K562 (cell line): Measurements from ENCODE around the gene PGS1. TPM values are rescaled to one million over a fixed set of nuclear protein-coding genes. Genes with fewer than 3 reads are reported as not detected.
A peak's percentile ranks its signal among the peaks of the same experiment; 100 is the strongest.

Experiments used
- ATAC-seq: fragments of 200-7000 bp; cut with Tn5 transposase; 3 replicates; pipeline ENCODE4 v1.9.1; 2020; ENCODE audit warnings: moderate library complexity
- BruUV-seq: library from RNA; stranded (reverse); fragments of 400-500 nt; replicated peaks from 2 replicates; lab custom pipeline; 2021; lab: Mats Ljungman, UMichigan
- CTCF ChIA-PET: fragments of 300-600 bp; formaldehyde crosslinking; extraction: SDS; loops from one replicate; lab custom pipeline; 2021; ENCODE audit warnings: low intra/inter-chr PET ratio; lab: Yijun Ruan, JAX
- POLR2A ChIA-PET: fragments of 300-600, 350-650 bp; sonication (Branson Sonifier 250); formaldehyde crosslinking; extraction: SDS; loops from one replicate; lab custom pipeline; 2021; ENCODE audit warnings: antibody characterized with exemption, inconsistent platforms; lab: Yijun Ruan, JAX
- DNase-seq, 4 experiments: peaks; one replicate each; pipeline versions ENCODE4 v3.0.0 to v3.0.0-alpha.2; 2011 to 2018; ENCODE audit warnings: low spot score in 3 of 4, mixed read lengths in 3 of 4; ENCODE audit errors: extremely low read depth in 1 of 4
- FAIRE-seq: peaks from 2 replicates; lab custom pipeline; 2011; peaks lifted over from hg19 to GRCh38; lab: Jason Lieb, UNC
- H2AFZ ChIP-seq: 2 replicates; pipeline ENCODE4 v1.6.0; 2011; ENCODE audit warnings: low read depth, low read length, control low read depth, inconsistent platforms
- H3K27ac ChIP-seq: fragments of 200-600 bp; 3 replicates; pipeline ENCODE4 v1.8.0; 2011; ENCODE audit warnings: low read depth, mild to moderate bottlenecking, control low read depth, inconsistent platforms, low read length, moderate library complexity, mixed read lengths; ENCODE audit errors: extremely low read depth
- H3K27me3 ChIP-seq, 2 experiments: fragments of 300-600 bp in 1 of 2; 2 replicates in 1 of 2; 3 replicates in 1 of 2; pipeline versions ENCODE4 v1.6.0 to v1.8.0; 2011; ENCODE audit warnings: inconsistent platforms in 2 of 2, low read length in 2 of 2, mild to moderate bottlenecking in 1 of 2, mixed read lengths in 1 of 2, moderate library complexity in 1 of 2; ENCODE audit not compliant: control insufficient read depth in 2 of 2, insufficient read depth in 2 of 2
- H3K36me3 ChIP-seq: fragments of 300-600 bp; 3 replicates; pipeline ENCODE4 v1.8.0; 2011; ENCODE audit warnings: mild to moderate bottlenecking, low read length, inconsistent platforms; ENCODE audit not compliant: control insufficient read depth, insufficient read depth
- H3K4me1 ChIP-seq, 2 experiments: fragments of 200-600 bp in 1 of 2; replicated peaks in 1 of 2; 2 replicates in 1 of 2; 3 replicates in 1 of 2; pipeline versions ENCODE4 v1.5.1 to v1.8.0; 2011; ENCODE audit warnings: inconsistent platforms in 2 of 2, low read length in 2 of 2, mild to moderate bottlenecking in 1 of 2, mixed read lengths in 1 of 2, moderate library complexity in 1 of 2; ENCODE audit not compliant: control insufficient read depth in 2 of 2, insufficient read depth in 2 of 2
- H3K4me2 ChIP-seq: 2 replicates; pipeline ENCODE4 v1.6.1; 2011; ENCODE audit warnings: low read length, control low read depth, inconsistent platforms, mixed read lengths; ENCODE audit not compliant: insufficient read depth
- H3K4me3 ChIP-seq: fragments of 200-600 bp; sonication (generic), shearing (Covaris generic); 2 replicates; pipeline ENCODE4 v1.5.1; 2016; ENCODE audit warnings: control low read depth, inconsistent platforms
- H3K79me2 ChIP-seq: fragments of 200-600 bp; 3 replicates; pipeline ENCODE4 v1.8.0; 2011; ENCODE audit warnings: low read length, inconsistent platforms; ENCODE audit not compliant: control insufficient read depth, insufficient read depth
- H3K9ac ChIP-seq, 2 experiments: 2 replicates each; pipeline versions ENCODE4 v1.6.0 to v1.6.1; 2011; ENCODE audit warnings: low read depth in 2 of 2, low read length in 2 of 2, control low read depth in 1 of 2, inconsistent platforms in 1 of 2, mild to moderate bottlenecking in 1 of 2, mixed read lengths in 1 of 2; ENCODE audit not compliant: insufficient read depth in 1 of 2
- H3K9me1 ChIP-seq: one replicate; pipeline ENCODE4 v1.6.0; 2011; ENCODE audit warnings: inconsistent platforms, mild to moderate bottlenecking, low read length, moderate library complexity; ENCODE audit not compliant: control insufficient read depth, insufficient read depth
- H3K9me3 ChIP-seq: replicated peaks from 2 replicates; pipeline ENCODE4 v1.5.1; 2011; ENCODE audit warnings: low read depth, low read length, inconsistent platforms; ENCODE audit not compliant: control insufficient read depth, insufficient read depth
- H4K20me1 ChIP-seq: replicated peaks from 2 replicates; pipeline ENCODE4 v1.6.1; 2011; ENCODE audit warnings: low read length, inconsistent platforms, mixed read lengths; ENCODE audit not compliant: control insufficient read depth, insufficient read depth
- FOXP1 ChIP-seq: sonication (generic); formaldehyde crosslinking; IDR thresholded peaks from 2 replicates; pipeline ENCODE4 v1.8.0; 2022; ENCODE audit warnings: mild to moderate bottlenecking, missing genetic modification reagents
- HOXB6 ChIP-seq: fragments of 250-450 bp; sonication (Bioruptor Pico); IDR thresholded peaks from 2 replicates; pipeline ENCODE4 v1.5.1; 2022; ENCODE audit warnings: mild to moderate bottlenecking, borderline replicate concordance
- PPARD ChIP-seq: fragments of 250-450 bp; sonication (Bioruptor Pico); IDR thresholded peaks from 2 replicates; pipeline ENCODE4 v1.8.0; 2022; ENCODE audit warnings: inconsistent platforms, mild to moderate bottlenecking, moderate library complexity
- SMARCB1 ChIP-seq: IDR thresholded peaks from 2 replicates; pipeline ENCODE4 v1.6.1; 2011; ENCODE audit warnings: improper control_type of control experiment, low read depth; ENCODE audit not compliant: insufficient read length
- SRSF9 ChIP-seq: fragments of 200-400 bp; formaldehyde crosslinking; IDR thresholded peaks from 2 replicates; pipeline ENCODE4 v1.6.1; 2017; ENCODE audit warnings: low read depth, low read length, borderline replicate concordance
- STAT5A ChIP-seq: IDR thresholded peaks from 2 replicates; pipeline ENCODE4 v1.6.1; 2012; ENCODE audit warnings: low read length, inconsistent platforms, borderline replicate concordance
- ZFX ChIP-seq: sonication (generic); formaldehyde crosslinking; IDR thresholded peaks from 2 replicates; pipeline ENCODE4 v1.8.0; 2022; ENCODE audit warnings: mild to moderate bottlenecking, missing genetic modification reagents, moderate library complexity
- WGBS: fragments of 100-300 bp; shearing (Covaris generic); methylation state at CpG from one replicate; pipeline ENCODE4 v1.1.6; 2016; ENCODE audit warnings: low coverage, mixed read lengths; ENCODE audit not compliant: insufficient coverage; ENCODE audit errors: missing lambda C conversion rate; 5-methylcytosine and 5-hydroxymethylcytosine counted together
- in situ Hi-C: fragments of 300-500 bp; cut with MboI; formaldehyde crosslinking; loops from 4 replicates; pipeline ENCODE4 v1.15.0; 2018; ENCODE audit warnings: inconsistent platforms, mixed read lengths
- intact Hi-C: fragments of 100-400 bp; cut with micrococcal nuclease; formaldehyde crosslinking; loops from 2 replicates; pipeline ENCODE4 v1.14.2; 2022
- polyA plus RNA-seq, 8 experiments: library from polyadenylated mRNA; depleted of rRNA in 4 of 8; stranded (reverse) in 5 of 8; unstranded in 3 of 8; fragments of >200 nt; fragmentation: Nextera tagmentation in 2 of 8; fragmentation: Illumina TruSeq in 1 of 8; extraction: Ambion mirVana in 2 of 8; extraction: Trizol in 1 of 8; gene quantifications; 2 replicates each; pipeline versions ENCODE4 v1.2.1 to v1.2.3, GENCODE V29; 2011 to 2014; ENCODE audit warnings: inconsistent platforms in 1 of 8, missing spikeins in 1 of 8
- total RNA-seq, 7 experiments: library from RNA; depleted of rRNA in 6 of 7; stranded (reverse); fragments of >200 nt in 6 of 7; fragmentation: Illumina TruSeq in 2 of 7; extraction: Trizol in 2 of 7; gene quantifications; 2 replicates each; pipeline versions ENCODE4 v1.2.1 to v1.2.3, GENCODE V29; 2011 to 2021; ENCODE audit warnings: low replicate concordance in 1 of 7
- TF ChIP-seq, protein P1 (sequence below): sonication (generic); formaldehyde crosslinking; IDR thresholded peaks from 2 replicates; pipeline ENCODE4 v1.9.0; 2022; ENCODE audit warnings: mild to moderate bottlenecking, missing genetic modification reagents
- TF ChIP-seq, protein P2 (sequence below): IDR thresholded peaks from 2 replicates; pipeline ENCODE4 v1.6.1; 2014; ENCODE audit warnings: antibody characterized with exemption

Gene PGS1
- total and polyA plus RNA-seq, 9 of the 15 experiments (the other 6 are each of a cell fraction or from before 2014, with no cell fraction given): 1.3 to 39.4 (median 22.3) TPM

GRCh38 chr17:78355701-78356100 lies 22.7 kb upstream of the PGS1 start:
- H3K4me2 ChIP-seq: no peak overlapping the region; the same call in 1 of the 2 replicates
- ChIA-PET CTCF (no interaction called here), POLR2A (interaction anchor here (0.7 to 1.7 kb wide), 5 partner anchors 8 to 101 kb away, joined by 3 read pairs; no protein-coding TSS in a partner anchor)
- BruUV-seq: no TSS peak
- H3K27me3 ChIP-seq: no peaks in the 10 kb centered on the region
- ATAC-seq (no peak), DNase-seq (no peak), FAIRE-seq (no peak)
- H3K4me3 ChIP-seq: no peak overlapping the region
- no peak overlapping the region for H2AFZ ChIP-seq
- in situ Hi-C loops (no loop called here), intact Hi-C loops (no loop called here)
- TF ChIP-seq, protein P1, sequence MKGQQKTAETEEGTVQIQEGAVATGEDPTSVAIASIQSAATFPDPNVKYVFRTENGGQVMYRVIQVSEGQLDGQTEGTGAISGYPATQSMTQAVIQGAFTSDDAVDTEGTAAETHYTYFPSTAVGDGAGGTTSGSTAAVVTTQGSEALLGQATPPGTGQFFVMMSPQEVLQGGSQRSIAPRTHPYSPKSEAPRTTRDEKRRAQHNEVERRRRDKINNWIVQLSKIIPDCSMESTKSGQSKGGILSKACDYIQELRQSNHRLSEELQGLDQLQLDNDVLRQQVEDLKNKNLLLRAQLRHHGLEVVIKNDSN (CRISPR knock-in tag): 0 out of 2 replicates have a peak, but pooled peaks have one; percentile 18
- TF ChIP-seq, protein P2, sequence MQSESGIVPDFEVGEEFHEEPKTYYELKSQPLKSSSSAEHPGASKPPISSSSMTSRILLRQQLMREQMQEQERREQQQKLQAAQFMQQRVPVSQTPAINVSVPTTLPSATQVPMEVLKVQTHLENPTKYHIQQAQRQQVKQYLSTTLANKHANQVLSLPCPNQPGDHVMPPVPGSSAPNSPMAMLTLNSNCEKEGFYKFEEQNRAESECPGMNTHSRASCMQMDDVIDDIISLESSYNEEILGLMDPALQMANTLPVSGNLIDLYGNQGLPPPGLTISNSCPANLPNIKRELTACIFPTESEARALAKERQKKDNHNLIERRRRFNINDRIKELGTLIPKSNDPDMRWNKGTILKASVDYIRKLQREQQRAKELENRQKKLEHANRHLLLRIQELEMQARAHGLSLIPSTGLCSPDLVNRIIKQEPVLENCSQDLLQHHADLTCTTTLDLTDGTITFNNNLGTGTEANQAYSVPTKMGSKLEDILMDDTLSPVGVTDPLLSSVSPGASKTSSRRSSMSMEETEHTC: no peak
- no peak for TF ChIP-seq HOXB6 (CRISPR knock-in tag)
- TF ChIP-seq STAT5A: no peak
- TF ChIP-seq FOXP1: 0 out of 2 replicates have a peak, but pooled peaks have one; percentile 46
- 0 out of 2 replicates have a peak, but pooled peaks have one; percentile 16 for TF ChIP-seq ZFX (CRISPR knock-in tag)
- TF ChIP-seq SRSF9: no peak
- TF ChIP-seq SMARCB1: no peak
- no peak for TF ChIP-seq PPARD (CRISPR knock-in tag)
- peaks cover 37% of the 10 kb centered on the region for H4K20me1 ChIP-seq
- H3K79me2 ChIP-seq: peaks cover 41% of the 10 kb centered on the region
- no peaks in the 10 kb centered on the region for H3K9me3 ChIP-seq
- 17% methylated on average over 3 of the region's 3 CpGs for WGBS
- peak overlapping the region; percentile 7 to 8; a peak in 2 of 4 replicates for H3K9ac ChIP-seq
- H3K9me1 ChIP-seq: peaks cover 23% of the 10 kb centered on the region
- H3K36me3 ChIP-seq: peaks cover 33% of the 10 kb centered on the region
- peaks cover 47 to 78% of the 10 kb centered on the region in 2 experiments for H3K4me1 ChIP-seq
- no peak overlapping the region for H3K27ac ChIP-seq
